ENCODE results near the gene APBB3. TPM values are rescaled to one million over a fixed set of nuclear protein-coding genes. Genes with fewer than 3 reads are reported as not detected.

The APBB3 gene
- total and polyA plus RNA-seq, 9 donors = 13.1 to 47.6 (median 36.1) TPM

- no peak for DNase-seq
- Histone ChIP-seq H3K27ac (no peak overlapping the region), H3K4me3 (no peak overlapping the region), H3K4me1 (ENCODE audit: insufficient read depth) (peaks cover 13% of the 10 kb centered on the region), H3K9me3 (no peaks in the 10 kb centered on the region), H3K27me3 (no peaks in the 10 kb centered on the region), H3K36me3 (no peaks in the 10 kb centered on the region)
- TF ChIP-seq EP300 (IDR thresholded peaks at IDR 0.05) (no peak), CTCF (IDR thresholded peaks at IDR 0.05) (no peak), POLR2A (IDR thresholded peaks at IDR 0.05) (no peak)
- intact Hi-C loops (cut with DNase I) = loop anchor here in 1 of 4 donors (10.0 kb wide), 1 partner anchor 66 kb away; the partner anchor contains the start of genes CD14 and TMCO6
- WGBS, 3 donors = 93 to 100% (median 94%) methylated on average over 2 of the region's 2 CpGs
These were observed 4.2 kb upstream of the APBB3 start for GRCh38 chr5:140568443-140569063.

GRCh38 chr5:140567871-140568270, 3.5 kb upstream of the APBB3 start:
- H3K4me1 ChIP-seq (ENCODE audit: insufficient read depth) = peaks cover 15% of the 10 kb centered on the region
- 94 to 97% (median 95%) methylated on average over 13 of the region's 13 CpGs for WGBS, 3 donors
- intact Hi-C loops (cut with DNase I) = loop anchor here in 1 of 4 donors (10.0 kb wide), 1 partner anchor 67 kb away; the partner anchor contains the start of genes CD14 and TMCO6

GRCh38 chr5:140567136-140567818, 2.9 kb upstream of the APBB3 start:
- Histone ChIP-seq H3K9me3 (no peaks in the 10 kb centered on the region), H3K4me1 (ENCODE audit: insufficient read depth) (peaks cover 15% of the 10 kb centered on the region), H3K27me3 (no peaks in the 10 kb centered on the region), H3K27ac (no peak overlapping the region), H3K4me3 (no peak overlapping the region), H3K36me3 (no peaks in the 10 kb centered on the region)
- no peak for TF ChIP-seq CTCF (IDR thresholded peaks at IDR 0.05)
- TF ChIP-seq EP300 (IDR thresholded peaks at IDR 0.05) = no peak
- no peak for TF ChIP-seq POLR2A (IDR thresholded peaks at IDR 0.05)
- peak in 1 of 5 donors; percentile 60 for DNase-seq
- 82 to 87% (median 83%) methylated on average over 22 of the region's 22 CpGs for WGBS, 3 donors
- intact Hi-C loops (cut with DNase I) = loop anchor here in 1 of 4 donors (10.0 kb wide), 1 partner anchor 68 kb away; the partner anchor contains the start of genes CD14 and TMCO6

More at GRCh38 chr5:140567871-140568270, 3.5 kb upstream of the APBB3 start:
- Histone ChIP-seq H3K4me3 (no peak overlapping the region), H3K9me3 (no peaks in the 10 kb centered on the region), H3K27me3 (no peaks in the 10 kb centered on the region), H3K36me3 (no peaks in the 10 kb centered on the region), H3K27ac (no peak overlapping the region)
- DNase-seq = no peak
- TF ChIP-seq EP300 (IDR thresholded peaks at IDR 0.05) = no peak

- no peak for TF ChIP-seq EP300 (IDR thresholded peaks at IDR 0.05)
- TF ChIP-seq CTCF (IDR thresholded peaks at IDR 0.05) = no peak
- TF ChIP-seq POLR2A (IDR thresholded peaks at IDR 0.05) = no peak
- 87 to 94% (median 90%) methylated on average over 5 of the region's 5 CpGs for WGBS, 3 donors
- H3K36me3 ChIP-seq = no peaks in the 10 kb centered on the region
- no peak overlapping the region for H3K4me3 ChIP-seq
- H3K4me1 ChIP-seq (ENCODE audit: insufficient read depth) = peaks cover 15% of the 10 kb centered on the region
- intact Hi-C loops (cut with DNase I) = loop anchor here in 1 of 4 donors (10.0 kb wide), 1 partner anchor 68 kb away; the partner anchor contains the start of genes CD14 and TMCO6
- H3K27me3 ChIP-seq = no peaks in the 10 kb centered on the region
- H3K27ac ChIP-seq = no peak overlapping the region
- DNase-seq = no peak
- H3K9me3 ChIP-seq = no peaks in the 10 kb centered on the region
These were observed 2.3 kb upstream of the APBB3 start for GRCh38 chr5:140566665-140567064.

- Histone ChIP-seq H3K27me3 (no peaks in the 10 kb centered on the region), H3K9me3 (no peaks in the 10 kb centered on the region), H3K36me3 (no peaks in the 10 kb centered on the region), H3K27ac (no peak overlapping the region), H3K4me3 (peak overlapping the region; percentile 79), H3K4me1 (ENCODE audit: insufficient read depth) (peaks cover 9% of the 10 kb centered on the region)
- intact Hi-C loops (cut with DNase I) = loop anchor here in 1 of 4 donors (10.0 kb wide), 1 partner anchor 69 kb away; the partner anchor contains the start of genes CD14 and TMCO6
- DNase-seq = no peak
- WGBS, 3 donors = 73 to 79% (median 74%) methylated on average over 4 of the region's 4 CpGs
- no peak for TF ChIP-seq CTCF (IDR thresholded peaks at IDR 0.05)
- TF ChIP-seq EP300 (IDR thresholded peaks at IDR 0.05) = no peak
- TF ChIP-seq POLR2A (IDR thresholded peaks at IDR 0.05) = no peak
These were observed 1.3 kb upstream of the APBB3 start for GRCh38 chr5:140565780-140566095.
